DOHH2 (cell line): ENCODE results near the gene COX6B1.

ENCODE experiments used
- H3F3A ChIP-seq: fragments of 200-600 bp; sonication (generic), shearing (Covaris generic); 2 replicates; pipeline ENCODE4 v1.6.0; 2016; ENCODE audit warnings: antibody characterized with exemption, mild to moderate bottlenecking; ENCODE audit not compliant: control insufficient read depth, insufficient read depth
- H3K27ac ChIP-seq: fragments of 200-600 bp; sonication (generic); 2 replicates; pipeline ENCODE4 v1.5.1; 2014; ENCODE audit warnings: low read depth, mild to moderate bottlenecking, low read length, moderate library complexity
- H3K27me3 ChIP-seq: fragments of 200-600 bp; sonication (generic); 2 replicates; pipeline ENCODE4 v1.6.1; 2014; ENCODE audit warnings: mild to moderate bottlenecking, low read length, mixed read lengths; ENCODE audit not compliant: control insufficient read depth
- H3K36me3 ChIP-seq: fragments of 200-600 bp; sonication (generic); 2 replicates; pipeline ENCODE4 v1.6.1; 2014; ENCODE audit warnings: mild to moderate bottlenecking, low read length, moderate library complexity, mixed read lengths; ENCODE audit not compliant: control insufficient read depth
- H3K4me1 ChIP-seq: fragments of 200-600 bp; sonication (generic); 2 replicates; pipeline ENCODE4 v1.6.1; 2014; ENCODE audit warnings: mild to moderate bottlenecking, low read length, mixed read lengths; ENCODE audit not compliant: control insufficient read depth
- H3K4me2 ChIP-seq: fragments of 200-600 bp; sonication (generic); 2 replicates; pipeline ENCODE4 v1.6.0; 2014; ENCODE audit warnings: mild to moderate bottlenecking, low read length, moderate library complexity
- H3K4me3 ChIP-seq: fragments of 200-600 bp; sonication (generic); 2 replicates; pipeline ENCODE4 v1.5.1; 2014; ENCODE audit warnings: mild to moderate bottlenecking, low read length, mixed read lengths
- H3K79me2 ChIP-seq: fragments of 200-600 bp; sonication (generic); 2 replicates; pipeline ENCODE4 v1.6.1; 2014; ENCODE audit warnings: mild to moderate bottlenecking, low read length, mixed read lengths; ENCODE audit not compliant: control insufficient read depth
- H3K9me2 ChIP-seq: fragments of 200-600 bp; sonication (generic); replicated peaks from 2 replicates; pipeline ENCODE4 v1.6.1; 2014; ENCODE audit warnings: mild to moderate bottlenecking, low read length, mixed read lengths; ENCODE audit not compliant: control insufficient read depth
- H3K9me3 ChIP-seq: fragments of 200-600 bp; sonication (generic); 2 replicates; pipeline ENCODE4 v1.6.1; 2014; ENCODE audit warnings: antibody characterized with exemption, low read length, mixed read lengths; ENCODE audit not compliant: control insufficient read depth, insufficient read depth
- H4K20me1 ChIP-seq: fragments of 200-600 bp; sonication (generic); 2 replicates; pipeline ENCODE4 v1.6.0; 2014; ENCODE audit warnings: low read depth, mild to moderate bottlenecking, antibody characterized with exemption, low read length, moderate library complexity; ENCODE audit not compliant: control insufficient read depth, insufficient read depth
- EZH2phosphoT487 ChIP-seq: fragments of 200-600 bp; sonication (generic); IDR thresholded peaks from 2 replicates; pipeline ENCODE4 v1.6.1; 2017; ENCODE audit warnings: borderline replicate concordance, mild to moderate bottlenecking, antibody characterized with exemption, low read length, moderate library complexity, mixed read lengths
- TF ChIP-seq, protein P1 (sequence below): fragments of 200-600 bp; sonication (generic); IDR thresholded peaks from one replicate; pipeline ENCODE4 v1.5.1; 2014; ENCODE audit warnings: antibody characterized with exemption, mild to moderate bottlenecking, low read depth, low read length; ENCODE audit not compliant: poor library complexity, severe bottlenecking

COX6B1 gene

DNA sequence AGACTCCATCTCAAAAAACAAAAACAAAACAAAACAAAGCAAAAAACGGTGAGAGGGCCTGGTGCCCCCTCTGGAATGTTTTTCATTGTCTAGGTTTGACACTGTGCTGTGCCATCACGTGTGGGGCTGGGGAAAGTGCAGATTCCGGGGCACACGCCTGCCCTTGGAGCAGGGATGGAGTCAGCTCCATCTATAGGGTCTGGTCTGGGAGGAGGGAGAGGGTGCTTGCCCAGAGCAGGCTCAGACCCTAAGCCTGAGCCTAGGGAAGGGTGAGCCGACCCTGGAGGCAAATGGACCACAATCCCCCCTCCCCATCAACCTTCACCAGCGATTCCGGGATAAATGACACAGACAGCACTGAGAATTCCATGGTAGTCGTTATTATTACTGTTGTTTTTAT, 45.3 kb downstream of the COX6B1 start:
- no peak for TF ChIP-seq EZH2phosphoT487
- TF ChIP-seq, protein P1, sequence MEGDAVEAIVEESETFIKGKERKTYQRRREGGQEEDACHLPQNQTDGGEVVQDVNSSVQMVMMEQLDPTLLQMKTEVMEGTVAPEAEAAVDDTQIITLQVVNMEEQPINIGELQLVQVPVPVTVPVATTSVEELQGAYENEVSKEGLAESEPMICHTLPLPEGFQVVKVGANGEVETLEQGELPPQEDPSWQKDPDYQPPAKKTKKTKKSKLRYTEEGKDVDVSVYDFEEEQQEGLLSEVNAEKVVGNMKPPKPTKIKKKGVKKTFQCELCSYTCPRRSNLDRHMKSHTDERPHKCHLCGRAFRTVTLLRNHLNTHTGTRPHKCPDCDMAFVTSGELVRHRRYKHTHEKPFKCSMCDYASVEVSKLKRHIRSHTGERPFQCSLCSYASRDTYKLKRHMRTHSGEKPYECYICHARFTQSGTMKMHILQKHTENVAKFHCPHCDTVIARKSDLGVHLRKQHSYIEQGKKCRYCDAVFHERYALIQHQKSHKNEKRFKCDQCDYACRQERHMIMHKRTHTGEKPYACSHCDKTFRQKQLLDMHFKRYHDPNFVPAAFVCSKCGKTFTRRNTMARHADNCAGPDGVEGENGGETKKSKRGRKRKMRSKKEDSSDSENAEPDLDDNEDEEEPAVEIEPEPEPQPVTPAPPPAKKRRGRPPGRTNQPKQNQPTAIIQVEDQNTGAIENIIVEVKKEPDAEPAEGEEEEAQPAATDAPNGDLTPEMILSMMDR = no peak
- Histone ChIP-seq H4K20me1 (peaks cover 3% of the 10 kb centered on the region; the same call in 1 of the 2 replicates), H3K36me3 (no peaks in the 10 kb centered on the region), H3K4me2 (no peak overlapping the region), H3K9me3 (no peaks in the 10 kb centered on the region), H3K9me2 (no peaks in the 10 kb centered on the region), H3K4me1 (peaks cover 4% of the 10 kb centered on the region; the same call in 1 of the 2 replicates), H3K27me3 (0 out of 2 replicates have a peak, but pooled peaks cover 2% of the 10 kb centered on the region), H3K27ac (no peak overlapping the region), H3K4me3 (no peak overlapping the region), H3K79me2 (no peaks in the 10 kb centered on the region), H3F3A (no peaks in the 10 kb centered on the region)

DNA sequence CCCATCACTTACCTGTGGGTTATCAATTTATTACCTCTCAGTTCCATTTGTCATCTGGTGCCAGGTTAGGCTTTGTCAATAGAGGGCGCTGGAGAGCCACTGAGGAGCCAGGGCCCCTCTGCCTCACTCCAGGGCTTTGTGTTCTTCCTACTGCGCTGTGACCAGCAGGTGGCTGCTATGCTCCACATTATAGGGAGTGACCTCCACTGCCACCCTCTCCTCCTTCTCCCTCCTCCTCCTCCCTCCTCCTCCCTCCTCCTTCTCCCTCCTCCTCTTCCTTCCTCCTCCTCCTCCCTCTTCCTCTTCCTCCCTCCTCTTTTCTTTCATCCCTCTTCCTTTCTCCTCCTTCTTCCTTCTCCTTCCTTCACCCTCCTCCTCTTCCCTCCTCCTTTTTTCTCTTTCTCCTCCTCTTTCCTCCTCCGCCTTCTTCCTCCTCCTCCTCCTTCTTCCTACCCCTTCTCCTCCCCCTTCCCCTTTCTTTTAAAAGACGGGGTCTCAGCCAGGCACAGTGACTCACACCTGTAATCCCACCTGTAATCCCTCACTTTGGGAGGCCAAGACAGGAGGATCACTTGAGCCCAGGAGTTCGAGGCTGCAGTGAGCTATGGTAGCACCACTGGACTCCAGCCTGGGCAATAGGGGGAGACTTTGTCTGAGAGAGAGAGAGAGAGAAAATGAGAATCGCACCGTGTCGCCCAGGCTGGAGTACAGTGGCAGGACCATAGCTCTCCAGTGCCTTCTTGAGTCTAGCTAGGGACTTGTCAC, 45.9 kb downstream of the COX6B1 start:
- Histone ChIP-seq H3K9me3 (no peaks in the 10 kb centered on the region), H4K20me1 (peaks cover 3% of the 10 kb centered on the region; the same call in 1 of the 2 replicates), H3K79me2 (no peaks in the 10 kb centered on the region), H3K36me3 (no peaks in the 10 kb centered on the region), H3K9me2 (no peaks in the 10 kb centered on the region), H3K4me2 (no peak overlapping the region), H3K4me1 (peaks cover 4% of the 10 kb centered on the region; the same call in 1 of the 2 replicates), H3K27ac (no peak overlapping the region), H3K27me3 (0 out of 2 replicates have a peak, but pooled peaks cover 2% of the 10 kb centered on the region), H3K4me3 (no peak overlapping the region), H3F3A (no peaks in the 10 kb centered on the region)
- TF ChIP-seq, protein P1 = peak; percentile 95
- TF ChIP-seq EZH2phosphoT487 = no peak

DNA sequence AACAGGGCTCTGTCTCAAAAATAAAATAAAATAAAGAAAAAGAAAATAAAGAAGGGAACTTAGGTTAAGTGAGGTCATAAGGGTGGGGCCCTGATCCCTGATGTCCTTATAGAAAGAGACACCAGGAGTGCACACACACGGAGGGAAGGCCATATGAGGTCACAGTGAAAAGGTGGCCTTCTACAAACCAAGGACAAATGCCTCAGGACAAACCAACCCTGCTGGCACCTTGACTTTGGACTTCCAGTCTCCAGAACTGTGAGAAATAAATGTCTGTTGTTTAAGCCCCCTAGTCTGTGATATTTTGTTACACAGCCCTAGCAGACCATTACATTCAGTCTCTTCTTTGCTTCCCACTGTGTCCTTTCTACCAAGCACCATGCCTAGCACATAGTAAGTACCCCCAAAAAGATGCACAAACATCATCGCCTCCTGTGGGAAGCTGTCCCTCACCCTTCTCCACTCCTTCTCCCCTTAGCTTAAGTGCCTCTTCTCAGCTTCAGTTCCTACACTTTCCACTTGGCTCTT, 47.8 kb downstream of the COX6B1 start:
- H3F3A ChIP-seq = no peaks in the 10 kb centered on the region
- H3K4me3 ChIP-seq = no peak overlapping the region
- TF ChIP-seq, protein P1 = no peak
- TF ChIP-seq EZH2phosphoT487 = no peak
- H4K20me1 ChIP-seq = peaks cover 3% of the 10 kb centered on the region; the same call in 1 of the 2 replicates
- H3K9me3 ChIP-seq = no peaks in the 10 kb centered on the region
- 0 out of 2 replicates have a peak, but pooled peaks cover 2% of the 10 kb centered on the region for H3K27me3 ChIP-seq
- no peaks in the 10 kb centered on the region for H3K9me2 ChIP-seq
- H3K4me2 ChIP-seq = no peak overlapping the region
- no peaks in the 10 kb centered on the region for H3K36me3 ChIP-seq
- H3K4me1 ChIP-seq = peaks cover 4% of the 10 kb centered on the region; the same call in 1 of the 2 replicates
- no peak overlapping the region for H3K27ac ChIP-seq
- H3K79me2 ChIP-seq = no peaks in the 10 kb centered on the region
